ENCODE data around the gene CSNK1G3.

CSNK1G3 gene

GRCh38 chr5:123559434-123559775 lies 47.4 kb downstream of the CSNK1G3 start:
- TF ChIP-seq ZFX (IDR thresholded peaks at IDR 0.05; ENCODE audit: borderline replicate concordance) = no peak
- TF ChIP-seq CTCF (IDR thresholded peaks at IDR 0.05) = no peak
- H3K27ac ChIP-seq = no peak overlapping the region

GRCh38 chr5:123561230-123561629 lies 49.3 kb downstream of the CSNK1G3 start:
- no peak overlapping the region for H3K27ac ChIP-seq
- TF ChIP-seq CTCF (IDR thresholded peaks at IDR 0.05) (no peak), ZFX (IDR thresholded peaks at IDR 0.05; ENCODE audit: borderline replicate concordance) (no peak)

GRCh38 chr5:123571927-123572326 lies 60.0 kb downstream of the CSNK1G3 start:
- no peak for TF ChIP-seq ZFX (IDR thresholded peaks at IDR 0.05; ENCODE audit: borderline replicate concordance)
- no peak for TF ChIP-seq CTCF (IDR thresholded peaks at IDR 0.05)

GRCh38 chr5:123578390-123578789 lies 66.4 kb downstream of the CSNK1G3 start:
- H3K27ac ChIP-seq = no peak overlapping the region
- TF ChIP-seq ZFX (IDR thresholded peaks at IDR 0.05; ENCODE audit: borderline replicate concordance) = no peak
- no peak for TF ChIP-seq CTCF (IDR thresholded peaks at IDR 0.05)

More at GRCh38 chr5:123571927-123572326, 60.0 kb downstream of the CSNK1G3 start:
- H3K27ac ChIP-seq = no peak overlapping the region

GRCh38 chr5:123579410-123579809 lies 67.4 kb downstream of the CSNK1G3 start:
- TF ChIP-seq ZFX (IDR thresholded peaks at IDR 0.05; ENCODE audit: borderline replicate concordance) (no peak), CTCF (IDR thresholded peaks at IDR 0.05) (no peak)
- H3K27ac ChIP-seq = no peak overlapping the region

GRCh38 chr5:123582550-123583285 lies 70.7 kb downstream of the CSNK1G3 start:
- no peak overlapping the region for H3K27ac ChIP-seq
- TF ChIP-seq ZFX (IDR thresholded peaks at IDR 0.05; ENCODE audit: borderline replicate concordance) = no peak
- no peak for TF ChIP-seq CTCF (IDR thresholded peaks at IDR 0.05)

- no peak for TF ChIP-seq ZFX (IDR thresholded peaks at IDR 0.05; ENCODE audit: borderline replicate concordance)
- no peak for TF ChIP-seq CTCF (IDR thresholded peaks at IDR 0.05)
- H3K27ac ChIP-seq = no peak overlapping the region
Measured at GRCh38 chr5:123585871-123586270, 73.9 kb downstream of the CSNK1G3 start.
